Measurements from ENCODE around the gene DHRS12. TPM values are rescaled to one million over a fixed set of nuclear protein-coding genes. Genes with fewer than 3 reads are reported as not detected.
A peak's percentile ranks its signal among the peaks of the same experiment; 100 is the strongest.

DHRS12 gene
- total RNA-seq, 1 donor from 2014 or later, result 19.8 TPM

- no peak for TF ChIP-seq CTCF (IDR thresholded peaks at IDR 0.05; ENCODE audit: partially characterized antibody, unreplicated experiment)
- peaks cover 4% of the 10 kb centered on the region for H3K27me3 Mint-ChIP-seq (ENCODE audit: unreplicated experiment)
Measured at GRCh38 chr13:51808811-51809210, 4.8 kb upstream of the DHRS12 start.

GRCh38 chr13:51807041-51807440, 3.1 kb upstream of the DHRS12 start:
- Mint-ChIP-seq H3K4me1 (ENCODE audit: low read depth, unreplicated experiment) (peaks cover 44% of the 10 kb centered on the region), H3K4me3 (ENCODE audit: unreplicated experiment) (no peak overlapping the region), H3K36me3 (ENCODE audit: unreplicated experiment) (no peaks in the 10 kb centered on the region), H3K9me3 (ENCODE audit: unreplicated experiment) (peaks cover 11% of the 10 kb centered on the region), H3K27ac (ENCODE audit: unreplicated experiment) (peak overlapping the region; percentile 78), H3K27me3 (ENCODE audit: unreplicated experiment) (peaks cover 8% of the 10 kb centered on the region)
- TF ChIP-seq CTCF (IDR thresholded peaks at IDR 0.05; ENCODE audit: partially characterized antibody, unreplicated experiment), result no peak
- no peak for DNase-seq

More at GRCh38 chr13:51808811-51809210, 4.8 kb upstream of the DHRS12 start:
- no peak overlapping the region for H3K4me3 Mint-ChIP-seq (ENCODE audit: unreplicated experiment)
- no peak for DNase-seq
- no peak overlapping the region for H3K27ac Mint-ChIP-seq (ENCODE audit: unreplicated experiment)
- no peaks in the 10 kb centered on the region for H3K36me3 Mint-ChIP-seq (ENCODE audit: unreplicated experiment)
- peaks cover 55% of the 10 kb centered on the region for H3K4me1 Mint-ChIP-seq (ENCODE audit: low read depth, unreplicated experiment)
- peaks cover 9% of the 10 kb centered on the region for H3K9me3 Mint-ChIP-seq (ENCODE audit: unreplicated experiment)

- Mint-ChIP-seq H3K9me3 (ENCODE audit: unreplicated experiment) (peaks cover 12% of the 10 kb centered on the region), H3K4me1 (ENCODE audit: low read depth, unreplicated experiment) (peaks cover 43% of the 10 kb centered on the region), H3K27ac (ENCODE audit: unreplicated experiment) (peak overlapping the region; percentile 78), H3K36me3 (ENCODE audit: unreplicated experiment) (no peaks in the 10 kb centered on the region), H3K4me3 (ENCODE audit: unreplicated experiment) (peak overlapping the region; percentile 57), H3K27me3 (ENCODE audit: unreplicated experiment) (peaks cover 11% of the 10 kb centered on the region)
- no peak for TF ChIP-seq CTCF (IDR thresholded peaks at IDR 0.05; ENCODE audit: partially characterized antibody, unreplicated experiment)
- DNase-seq, result no peak
Measured at GRCh38 chr13:51806566-51806965, 2.6 kb upstream of the DHRS12 start.

- TF ChIP-seq CTCF (IDR thresholded peaks at IDR 0.05; ENCODE audit: partially characterized antibody, unreplicated experiment), result no peak
- no peaks in the 10 kb centered on the region for H3K36me3 Mint-ChIP-seq (ENCODE audit: unreplicated experiment)
- H3K27ac Mint-ChIP-seq (ENCODE audit: unreplicated experiment), result peak overlapping the region; percentile 78
- no peak for DNase-seq
- peak overlapping the region; percentile 92 for H3K4me3 Mint-ChIP-seq (ENCODE audit: unreplicated experiment)
- H3K27me3 Mint-ChIP-seq (ENCODE audit: unreplicated experiment), result peaks cover 11% of the 10 kb centered on the region
- peaks cover 42% of the 10 kb centered on the region for H3K4me1 Mint-ChIP-seq (ENCODE audit: low read depth, unreplicated experiment)
- H3K9me3 Mint-ChIP-seq (ENCODE audit: unreplicated experiment), result peaks cover 12% of the 10 kb centered on the region
Measured at GRCh38 chr13:51805925-51806324, 2.0 kb upstream of the DHRS12 start.

GRCh38 chr13:51805313-51805712, 1.4 kb upstream of the DHRS12 start:
- DNase-seq, result no peak
- H3K36me3 Mint-ChIP-seq (ENCODE audit: unreplicated experiment), result no peaks in the 10 kb centered on the region
- peaks cover 10% of the 10 kb centered on the region for H3K27me3 Mint-ChIP-seq (ENCODE audit: unreplicated experiment)
- peaks cover 12% of the 10 kb centered on the region for H3K9me3 Mint-ChIP-seq (ENCODE audit: unreplicated experiment)
- peak overlapping the region; percentile 92 for H3K4me3 Mint-ChIP-seq (ENCODE audit: unreplicated experiment)
- TF ChIP-seq CTCF (IDR thresholded peaks at IDR 0.05; ENCODE audit: partially characterized antibody, unreplicated experiment), result no peak
- H3K4me1 Mint-ChIP-seq (ENCODE audit: low read depth, unreplicated experiment), result peaks cover 42% of the 10 kb centered on the region
- H3K27ac Mint-ChIP-seq (ENCODE audit: unreplicated experiment), result peak overlapping the region; percentile 94
